ENCODE measurements around the gene KCNQ4. TPM values are rescaled to one million over a fixed set of nuclear protein-coding genes. Genes with fewer than 3 reads are reported as not detected.
A peak's percentile ranks its signal among the peaks of the same experiment; 100 is the strongest.

KCNQ4 gene
- total and polyA plus RNA-seq, 2 of the 4 experiments (the other 2 are of a cell fraction), result 0.07 TPM; not detected in 1

- no peaks in the 10 kb centered on the region for H3K9me3 ChIP-seq (ENCODE audit: control insufficient read depth, insufficient read depth, low read length)
- no peak overlapping the region for H3K4ac ChIP-seq (ENCODE audit: low read depth, low read length)
- POLR2A ChIA-PET (ENCODE audit: unreplicated experiment), result no interaction called here
- no peak overlapping the region for H3K14ac ChIP-seq (replicated peaks; ENCODE audit: low read depth, low read length)
- H3K9ac ChIP-seq (ENCODE audit: low read depth, low read length), result no peak overlapping the region
- no peak overlapping the region for H2BK15ac ChIP-seq (ENCODE audit: low read depth, low read length)
- CTCF ChIA-PET, result interaction anchor here (0.6 kb wide), 1 partner anchor 10 kb away, joined by 6 read pairs; no protein-coding TSS in a partner anchor
- no peak overlapping the region for H3K4me2 ChIP-seq (ENCODE audit: low read depth, low read length)
- H3K79me1 ChIP-seq (ENCODE audit: low read depth in 1 of 2, low read length in 2 of 2), result no peaks in the 10 kb centered on the region
- no peak overlapping the region for H3K56ac ChIP-seq (ENCODE audit: extremely low read depth, insufficient read depth, low read length)
- in situ Hi-C loops (cut with MboI; ENCODE audit: low sequenced_read_pairs), result no loop called here
- TF ChIP-seq MAFK (IDR thresholded peaks at IDR 0.05; ENCODE audit: low read depth, low read length) (no peak), NFE2L2 (IDR thresholded peaks at IDR 0.05; ENCODE audit: low read depth, low read length) (no peak), CEBPB (IDR thresholded peaks at IDR 0.05; ENCODE audit: low read depth, low read length) (no peak), MAZ (IDR thresholded peaks at IDR 0.05; ENCODE audit: borderline replicate concordance, low read depth, low read length) (no peak), ELK1 (IDR thresholded peaks at IDR 0.05; ENCODE audit: borderline replicate concordance, low read depth, low read length) (no peak), RAD21 (IDR thresholded peaks at IDR 0.05; ENCODE audit: low read length) (no peak), BHLHE40 (IDR thresholded peaks at IDR 0.05; ENCODE audit: low read depth, low read length) (no peak), CHD1 (IDR thresholded peaks at IDR 0.05; ENCODE audit: low read depth, low read length) (no peak), RCOR1 (IDR thresholded peaks at IDR 0.05; ENCODE audit: insufficient replicate concordance, low read length) (no peak), MXI1 (IDR thresholded peaks at IDR 0.05; ENCODE audit: borderline replicate concordance, low read depth, low read length) (no peak), POLR2A (IDR thresholded peaks at IDR 0.05; ENCODE audit: low read depth, low read length) (no peak), USF2 (IDR thresholded peaks at IDR 0.05; ENCODE audit: low read depth, low read length) (no peak), CTCF (conservative IDR thresholded peaks at IDR 0.05; ENCODE audit: low read depth, low read length) (no peak), RFX5 (IDR thresholded peaks at IDR 0.05; ENCODE audit: low read depth, low read length) (no peak)
- ATAC-seq (ENCODE audit: low read depth) (no peak), DNase-seq (no peak)
- dilution Hi-C loops (cut with HindIII; ENCODE audit: low sequenced_read_pairs, unreplicated experiment), result no loop called here
- H4K20me1 ChIP-seq (ENCODE audit: insufficient read depth, low read length), result no peaks in the 10 kb centered on the region
- H3K9me1 ChIP-seq (ENCODE audit: insufficient read depth, low read length), result 0 out of 2 replicates have a peak, but pooled peaks cover 4% of the 10 kb centered on the region
- no peaks in the 10 kb centered on the region for H3K4me1 ChIP-seq (ENCODE audit: control insufficient read depth, insufficient read depth, low read length)
- H4K91ac ChIP-seq (ENCODE audit: insufficient read depth, low read depth, low read length), result no peak overlapping the region
- intact Hi-C loops (cut with micrococcal nuclease), result no loop called here
- no TSS peak for BruUV-seq (replicated peaks)
- H2AFZ ChIP-seq (replicated peaks; ENCODE audit: low read length, poor library complexity), result peak overlapping the region; percentile 85
- 46% methylated on average over 9 of the region's 73 CpGs; no CpG with 5 or more reads in 1 of the 2 experiments for WGBS, 2 experiments (ENCODE audit: extremely low coverage in 2 of 2, insufficient read length in 1 of 2)
- H4K5ac ChIP-seq (ENCODE audit: low read depth, low read length), result no peak overlapping the region
- no peak overlapping the region for H3K27ac ChIP-seq (ENCODE audit: insufficient read depth, low read length)
- H3K23ac ChIP-seq (ENCODE audit: low read depth, low read length), result no peak overlapping the region
- no peak overlapping the region for H3K18ac ChIP-seq (ENCODE audit: low read depth, low read length)
- no peak overlapping the region for H2AK5ac ChIP-seq (ENCODE audit: low read depth, low read length)
- no peak overlapping the region for H2BK5ac ChIP-seq (ENCODE audit: low read depth, low read length, poor library complexity, severe bottlenecking)
- peaks cover 13% of the 10 kb centered on the region; the same call in 1 of the 2 replicates for H3K27me3 ChIP-seq (ENCODE audit: control insufficient read depth, insufficient read depth, low read length)
- H2BK20ac ChIP-seq (ENCODE audit: low read depth, low read length), result no peak overlapping the region
- H4K8ac ChIP-seq (ENCODE audit: low read depth in 2 of 2, low read length in 2 of 2), result no peak overlapping the region
- no peaks in the 10 kb centered on the region for H3K36me3 ChIP-seq (ENCODE audit: control insufficient read depth, insufficient read depth, low read length)
- no peak overlapping the region for H3K4me3 ChIP-seq (ENCODE audit: insufficient read depth, low read depth, low read length)
- H2AK9ac ChIP-seq (replicated peaks; ENCODE audit: low read depth, low read length, poor library complexity), result peak overlapping the region; percentile 53
- no peak overlapping the region for H2BK120ac ChIP-seq (ENCODE audit: low read depth, low read length)
These were observed 100.6 kb downstream of the KCNQ4 start for GRCh38 chr1:40884055-40884795.

All from IMR-90 (cell line).